IMR-90 (cell line): ENCODE data around the gene CCDC63. TPM values are rescaled to one million over a fixed set of nuclear protein-coding genes. Genes with fewer than 3 reads are reported as not detected.

Source experiments
- ATAC-seq: fragments of 200-7000 bp; cut with Tn5 transposase; 2 replicates; pipeline ENCODE4 v1.9.1; 2020; ENCODE audit warnings: low read depth, mild to moderate bottlenecking, moderate library complexity
- BruUV-seq: library from RNA; stranded (reverse); fragments of 400-500 nt; replicated peaks from 2 replicates; lab custom pipeline; 2021; lab: Mats Ljungman, UMichigan
- CTCF ChIA-PET: fragments of 300-600 bp; formaldehyde crosslinking; extraction: SDS; loops from one replicate; lab custom pipeline; 2021; ENCODE audit warnings: antibody characterized with exemption; lab: Yijun Ruan, JAX
- POLR2A ChIA-PET: fragments of 300-600 bp; sonication (Branson Sonifier 250); formaldehyde crosslinking; loops from one replicate; lab custom pipeline; 2022; ENCODE audit warnings: antibody characterized with exemption; ENCODE audit not compliant: unreplicated experiment; lab: Charles Lee
- DNase-seq: peaks from one replicate; pipeline ENCODE4 v3.0.0; 2013
- H2AFZ ChIP-seq: replicated peaks from 2 replicates; pipeline ENCODE3; 2013; ENCODE audit warnings: low read length, mild to moderate bottlenecking; ENCODE audit not compliant: poor library complexity
- H2AK5ac ChIP-seq: 2 replicates; pipeline ENCODE4 v1.6.1; 2013; ENCODE audit warnings: low read depth, low read length, inconsistent platforms
- H2AK9ac ChIP-seq: replicated peaks from 2 replicates; pipeline ENCODE3; 2013; ENCODE audit warnings: mild to moderate bottlenecking, low read depth, low read length, moderate library complexity; ENCODE audit not compliant: poor library complexity
- H2BK120ac ChIP-seq: 2 replicates; pipeline ENCODE4 v1.6.1; 2013; ENCODE audit warnings: low read depth, low read length, inconsistent platforms
- H2BK15ac ChIP-seq: 3 replicates; pipeline ENCODE4 v1.6.1; 2013; ENCODE audit warnings: low read depth, low read length, inconsistent platforms
- H2BK20ac ChIP-seq: 2 replicates; pipeline ENCODE4 v1.6.1; 2013; ENCODE audit warnings: low read depth, mild to moderate bottlenecking, inconsistent platforms, low read length, moderate library complexity
- H2BK5ac ChIP-seq: 2 replicates; pipeline ENCODE4 v1.6.1; 2013; ENCODE audit warnings: mild to moderate bottlenecking, low read depth, low read length, inconsistent platforms; ENCODE audit not compliant: poor library complexity, severe bottlenecking
- H3K14ac ChIP-seq: replicated peaks from 2 replicates; pipeline ENCODE4 v1.6.1; 2013; ENCODE audit warnings: low read depth, low read length, inconsistent platforms
- H3K18ac ChIP-seq: 2 replicates; pipeline ENCODE4 v1.6.1; 2013; ENCODE audit warnings: low read depth, low read length, control low read depth
- H3K23ac ChIP-seq: 2 replicates; pipeline ENCODE4 v1.6.1; 2013; ENCODE audit warnings: low read depth, low read length, inconsistent platforms
- H3K27ac ChIP-seq: 2 replicates; pipeline ENCODE4 v1.5.1; 2013; ENCODE audit warnings: mild to moderate bottlenecking, control low read depth, low read length; ENCODE audit not compliant: insufficient read depth
- H3K27me3 ChIP-seq: 2 replicates; pipeline ENCODE4 v1.6.1; 2013; ENCODE audit warnings: low read length; ENCODE audit not compliant: control insufficient read depth, insufficient read depth
- H3K36me3 ChIP-seq: 2 replicates; pipeline ENCODE4 v1.6.1; 2013; ENCODE audit warnings: low read length, mixed read lengths; ENCODE audit not compliant: control insufficient read depth, insufficient read depth
- H3K4ac ChIP-seq: 2 replicates; pipeline ENCODE4 v1.6.1; 2013; ENCODE audit warnings: low read depth, low read length, inconsistent platforms
- H3K4me1 ChIP-seq: 2 replicates; pipeline ENCODE4 v1.6.1; 2013; ENCODE audit warnings: low read length, mixed read lengths; ENCODE audit not compliant: control insufficient read depth, insufficient read depth
- H3K4me2 ChIP-seq: 2 replicates; pipeline ENCODE4 v1.6.1; 2013; ENCODE audit warnings: low read depth, mild to moderate bottlenecking, control low read depth, low read length, moderate library complexity
- H3K4me3 ChIP-seq: 2 replicates; pipeline ENCODE4 v1.5.1; 2013; ENCODE audit warnings: low read depth, mild to moderate bottlenecking, control low read depth, low read length, moderate library complexity; ENCODE audit not compliant: insufficient read depth
- H3K56ac ChIP-seq: 2 replicates; pipeline ENCODE4 v1.6.1; 2013; ENCODE audit warnings: low read length, inconsistent platforms; ENCODE audit not compliant: insufficient read depth; ENCODE audit errors: extremely low read depth
- H3K79me1 ChIP-seq, 2 experiments: 2 replicates each; pipeline ENCODE4 v1.6.1; 2013; ENCODE audit warnings: low read length in 2 of 2, inconsistent platforms in 1 of 2, low read depth in 1 of 2
- H3K9ac ChIP-seq: 2 replicates; pipeline ENCODE4 v1.6.1; 2013; ENCODE audit warnings: low read depth, low read length, control low read depth
- H3K9me1 ChIP-seq: 2 replicates; pipeline ENCODE4 v1.6.1; 2013; ENCODE audit warnings: low read length, inconsistent platforms; ENCODE audit not compliant: insufficient read depth
- H3K9me3 ChIP-seq: 2 replicates; pipeline ENCODE4 v1.6.1; 2013; ENCODE audit warnings: low read length; ENCODE audit not compliant: control insufficient read depth, insufficient read depth
- H4K20me1 ChIP-seq: 2 replicates; pipeline ENCODE4 v1.6.1; 2013; ENCODE audit warnings: low read length, inconsistent platforms; ENCODE audit not compliant: insufficient read depth
- H4K5ac ChIP-seq: 2 replicates; pipeline ENCODE4 v1.6.1; 2013; ENCODE audit warnings: mild to moderate bottlenecking, low read depth, low read length, control low read depth
- H4K8ac ChIP-seq, 2 experiments: 2 replicates each; pipeline ENCODE4 v1.6.1; 2013; ENCODE audit warnings: low read depth in 2 of 2, low read length in 2 of 2, control low read depth in 1 of 2, inconsistent platforms in 1 of 2
- H4K91ac ChIP-seq: 2 replicates; pipeline ENCODE4 v1.6.1; 2013; ENCODE audit warnings: low read depth, low read length, inconsistent platforms; ENCODE audit not compliant: insufficient read depth
- BHLHE40 ChIP-seq: fragments of 150-350 bp; IDR thresholded peaks from 2 replicates; pipeline ENCODE4 v1.6.1; 2016; ENCODE audit warnings: mild to moderate bottlenecking, low read depth, low read length
- CEBPB ChIP-seq: IDR thresholded peaks from 2 replicates; pipeline ENCODE4 v1.6.1; 2012; ENCODE audit warnings: low read depth, low read length, improper control_type of control experiment
- CHD1 ChIP-seq: IDR thresholded peaks from 2 replicates; pipeline ENCODE4 v1.6.1; 2012; ENCODE audit warnings: low read depth, low read length, improper control_type of control experiment
- CTCF ChIP-seq: conservative IDR thresholded peaks from 2 replicates; pipeline ENCODE4 v1.5.1; 2012; ENCODE audit warnings: mild to moderate bottlenecking, low read depth, low read length, improper control_type of control experiment
- FOS ChIP-seq: fragments of 150-350 bp; IDR thresholded peaks from 2 replicates; pipeline ENCODE4 v1.6.1; 2016; ENCODE audit warnings: low read depth, low read length
- MAFK ChIP-seq: IDR thresholded peaks from 2 replicates; pipeline ENCODE4 v1.6.1; 2012; ENCODE audit warnings: low read depth, low read length, improper control_type of control experiment
- MAZ ChIP-seq: IDR thresholded peaks from 2 replicates; pipeline ENCODE4 v1.6.1; 2012; ENCODE audit warnings: low read depth, mild to moderate bottlenecking, low read length, improper control_type of control experiment, moderate library complexity, borderline replicate concordance
- MXI1 ChIP-seq: IDR thresholded peaks from 2 replicates; pipeline ENCODE4 v1.6.1; 2012; ENCODE audit warnings: low read depth, mild to moderate bottlenecking, low read length, moderate library complexity, borderline replicate concordance
- NFE2L2 ChIP-seq: fragments of 150-350 bp; IDR thresholded peaks from 2 replicates; pipeline ENCODE4 v1.6.1; 2016; ENCODE audit warnings: low read depth, mild to moderate bottlenecking, low read length
- POLR2A ChIP-seq: IDR thresholded peaks from 2 replicates; pipeline ENCODE4 v1.6.1; 2012; ENCODE audit warnings: mild to moderate bottlenecking, low read depth, low read length
- RAD21 ChIP-seq: IDR thresholded peaks from 2 replicates; pipeline ENCODE4 v1.6.1; 2012; ENCODE audit warnings: low read length, improper control_type of control experiment
- RCOR1 ChIP-seq: IDR thresholded peaks from 2 replicates; pipeline ENCODE4 v1.6.1; 2012; ENCODE audit warnings: mild to moderate bottlenecking, low read length, improper control_type of control experiment; ENCODE audit not compliant: insufficient replicate concordance
- RFX5 ChIP-seq: IDR thresholded peaks from 2 replicates; pipeline ENCODE4 v1.8.0; 2012; ENCODE audit warnings: low read depth, mild to moderate bottlenecking, low read length, moderate library complexity
- SMC3 ChIP-seq: fragments of 150-350 bp; IDR thresholded peaks from 2 replicates; pipeline ENCODE4 v1.6.1; 2016; ENCODE audit warnings: low read depth, mild to moderate bottlenecking, antibody characterized with exemption, low read length, moderate library complexity
- USF2 ChIP-seq: fragments of 150-350 bp; IDR thresholded peaks from 2 replicates; pipeline ENCODE4 v1.6.1; 2017; ENCODE audit warnings: mild to moderate bottlenecking, antibody characterized with exemption, low read length, low read depth
- WGBS, 2 experiments: methylation state at CpG; one replicate each; pipeline versions ENCODE4 v1.1.5 to v1.1.7; 2013; ENCODE audit warnings: missing lambda C conversion rate in 2 of 2; ENCODE audit not compliant: insufficient read length in 1 of 2; ENCODE audit errors: extremely low coverage in 2 of 2; 5-methylcytosine and 5-hydroxymethylcytosine counted together
- dilution Hi-C: fragments of 300-500 bp; cut with HindIII; formaldehyde crosslinking; loops from one replicate; pipeline ENCODE4 v1.14.3; 2018; ENCODE audit warnings: low sequenced_read_pairs; ENCODE audit not compliant: unreplicated experiment
- in situ Hi-C: fragments of 300-500 bp; cut with MboI; formaldehyde crosslinking; loops from 3 replicates; pipeline ENCODE4 v1.14.3; 2019; ENCODE audit warnings: low sequenced_read_pairs, inconsistent platforms, mixed read lengths
- intact Hi-C: fragments of 100-400 bp; cut with micrococcal nuclease; formaldehyde crosslinking; loops from 2 replicates; pipeline ENCODE4 v1.10.0; 2022
- polyA plus RNA-seq, 3 experiments: library from polyadenylated mRNA; depleted of rRNA; stranded (reverse); fragments of >200 nt; gene quantifications; 2 replicates each; pipeline ENCODE4 v1.2.3, GENCODE V29; 2012; ENCODE audit warnings: low replicate concordance in 1 of 3
- total RNA-seq: library from RNA; depleted of rRNA; stranded (reverse); fragments of >200 nt; gene quantifications from 2 replicates; pipeline ENCODE4 v1.2.3, GENCODE V29; 2012

Gene CCDC63
- total and polyA plus RNA-seq, 2 of the 4 experiments (the other 2 are of a cell fraction) = not detected

GRCh38 chr12:110885152-110885840 is 38.5 kb downstream of the CCDC63 start:
- WGBS, 2 experiments = 60% methylated on average over 2 of the region's 6 CpGs; no CpG with 5 or more reads in 1 of the 2 experiments
- no peak for TF ChIP-seq MAZ
- TF ChIP-seq CHD1 = no peak
- TF ChIP-seq FOS = no peak
- TF ChIP-seq POLR2A = no peak
- no peak for TF ChIP-seq MAFK
- TF ChIP-seq RCOR1 = no peak
- TF ChIP-seq RAD21 = no peak
- no peak for TF ChIP-seq MXI1
- no peak for TF ChIP-seq USF2
- TF ChIP-seq SMC3 = no peak
- TF ChIP-seq CEBPB = no peak
- TF ChIP-seq BHLHE40 = no peak
- no peak for TF ChIP-seq CTCF
- no peak for TF ChIP-seq NFE2L2
- TF ChIP-seq RFX5 = no peak

More at GRCh38 chr12:110885152-110885840, 38.5 kb downstream of the CCDC63 start:
- H3K79me1 ChIP-seq = no peaks in the 10 kb centered on the region
- no peak overlapping the region for H2BK5ac ChIP-seq
- ATAC-seq = no peak
- no peaks in the 10 kb centered on the region for H3K36me3 ChIP-seq
- no peak overlapping the region for H3K4me2 ChIP-seq
- no peak overlapping the region for H2BK120ac ChIP-seq
- no peak overlapping the region for H3K4ac ChIP-seq
- no peak overlapping the region for H3K9ac ChIP-seq
- in situ Hi-C loops = loop anchor here (10.0 kb wide), 1 partner anchor 270 kb away; the partner anchor contains the start of gene TCTN1
- no peak overlapping the region for H3K56ac ChIP-seq
- no peak overlapping the region for H4K91ac ChIP-seq
- H3K18ac ChIP-seq = no peak overlapping the region
- H2AK5ac ChIP-seq = no peak overlapping the region
- no peak overlapping the region for H2BK15ac ChIP-seq
- no peaks in the 10 kb centered on the region for H3K4me1 ChIP-seq
- intact Hi-C loops = loop anchor here (5.0 kb wide), 1 partner anchor 383 kb away; the partner anchor contains the start of genes RAD9B and VPS29
- H2BK20ac ChIP-seq = no peak overlapping the region
- no peak overlapping the region for H3K23ac ChIP-seq
- CTCF ChIA-PET = interaction anchor here (0.6 kb wide), 1 partner anchor 427 kb away, joined by 3 read pairs; no protein-coding TSS in a partner anchor
- no peaks in the 10 kb centered on the region for H4K20me1 ChIP-seq
- no peak overlapping the region for H3K27ac ChIP-seq
- H4K8ac ChIP-seq = no peak overlapping the region
- H3K4me3 ChIP-seq = no peak overlapping the region
- BruUV-seq = no TSS peak
- H2AK9ac ChIP-seq = no peak overlapping the region
- H4K5ac ChIP-seq = no peak overlapping the region
- DNase-seq = no peak
- POLR2A ChIA-PET = no interaction called here
- dilution Hi-C loops = no loop called here
- H3K14ac ChIP-seq = no peak overlapping the region
- no peaks in the 10 kb centered on the region for H3K9me1 ChIP-seq
- no peaks in the 10 kb centered on the region for H3K9me3 ChIP-seq
- H2AFZ ChIP-seq = no peak overlapping the region
- H3K27me3 ChIP-seq = no peaks in the 10 kb centered on the region
